Esophagus squamous epithelium (tissue), 4 donors: ENCODE measurements around the gene AOX1.

Source experiments
- CTCF ChIP-seq, 6 experiments: fragments of 450-650 bp in 4 of 6; fragments of 200-600 bp in 2 of 6; sonication (generic) in 2 of 6; IDR thresholded peaks; one replicate each; pipeline ENCODE4 v1.5.1; 2016 to 2019; ENCODE audit warnings: antibody characterized with exemption in 6 of 6, mild to moderate bottlenecking in 4 of 6, moderate library complexity in 4 of 6
- POLR2A ChIP-seq, 4 donors: fragments of 450-650 bp; IDR thresholded peaks; one replicate each; pipeline ENCODE4 v1.6.1; 2017; ENCODE audit warnings: antibody characterized with exemption in 4 of 4, mild to moderate bottlenecking in 4 of 4, moderate library complexity in 3 of 4

DNA sequence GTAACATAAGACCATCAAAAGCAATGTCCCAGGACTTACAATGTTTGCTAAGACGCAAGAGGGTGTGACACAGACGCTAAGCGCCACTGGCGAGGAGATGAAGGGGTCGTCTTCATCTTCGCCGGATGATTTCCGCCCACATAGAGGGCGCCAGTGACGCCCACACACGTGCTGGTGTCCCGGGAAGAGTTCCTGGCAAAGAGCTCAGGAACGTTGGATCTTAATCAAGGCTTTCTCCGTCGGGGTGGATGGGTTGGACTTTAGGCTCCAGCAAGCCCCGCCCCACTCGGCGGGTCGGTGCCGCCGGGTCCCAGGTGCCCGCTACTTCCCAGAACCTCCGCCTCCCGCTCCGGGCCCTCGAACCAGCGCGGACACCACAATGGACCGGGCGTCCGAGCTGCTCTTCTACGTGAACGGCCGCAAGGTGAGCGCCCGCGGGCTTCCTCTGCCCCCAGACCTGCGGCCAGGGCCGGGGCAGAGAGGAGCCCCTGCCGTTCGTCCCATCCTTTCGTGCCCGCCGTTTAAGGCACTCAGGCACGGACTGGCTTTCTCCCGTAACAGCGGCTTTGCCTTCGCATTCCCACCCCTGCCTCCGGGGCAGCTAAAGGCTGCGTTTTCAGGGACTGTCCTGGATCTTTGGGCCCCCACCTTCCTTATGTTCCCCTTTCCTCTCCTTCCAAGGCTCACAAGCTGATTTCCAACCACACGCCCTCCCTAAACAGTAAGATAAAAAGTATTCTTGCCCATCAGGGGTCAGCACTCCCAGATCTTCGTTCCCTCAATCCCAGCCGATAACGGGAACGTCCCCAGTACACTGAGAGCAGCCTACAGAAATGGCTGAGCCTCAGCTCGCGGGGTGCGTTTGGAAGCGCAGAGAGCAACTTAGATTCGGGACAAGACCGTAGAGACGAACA lies at the start of gene AOX1:
- TF ChIP-seq CTCF (IDR thresholded peaks at IDR 0.05) (no peak), POLR2A (IDR thresholded peaks at IDR 0.05) (peak in 2 of 4 donors; percentile 24 to 34)
